T-helper 1 cell treated with Interleukin-12 subunit alpha and Interleukin-12 subunit beta and Interleukin-4 antibody, amounts not matched to agents 30 μg/mL and 1 μg/mL, for 36 hours (primary cell): Measurements from ENCODE around the gene SMC1B.

Experiments used
- H3K27ac Mint-ChIP-seq: one replicate; pipeline ENCODE4 v1.8.0; 2021; ENCODE audit warnings: mild to moderate bottlenecking, mixed read lengths
- H3K27me3 Mint-ChIP-seq: one replicate; pipeline ENCODE4 v1.8.0; 2021; ENCODE audit warnings: low read depth, mixed read lengths
- H3K36me3 Mint-ChIP-seq: one replicate; pipeline ENCODE4 v1.8.0; 2021; ENCODE audit warnings: low read depth, mixed read lengths
- H3K4me1 Mint-ChIP-seq: one replicate; pipeline ENCODE4 v1.8.0; 2021; ENCODE audit warnings: low read depth, mixed read lengths
- H3K4me3 Mint-ChIP-seq: one replicate; pipeline ENCODE4 v1.8.0; 2021; ENCODE audit warnings: mild to moderate bottlenecking, moderate library complexity, mixed read lengths
- H3K9me3 Mint-ChIP-seq: one replicate; pipeline ENCODE4 v1.8.0; 2021; ENCODE audit warnings: mixed read lengths

Gene SMC1B

DNA sequence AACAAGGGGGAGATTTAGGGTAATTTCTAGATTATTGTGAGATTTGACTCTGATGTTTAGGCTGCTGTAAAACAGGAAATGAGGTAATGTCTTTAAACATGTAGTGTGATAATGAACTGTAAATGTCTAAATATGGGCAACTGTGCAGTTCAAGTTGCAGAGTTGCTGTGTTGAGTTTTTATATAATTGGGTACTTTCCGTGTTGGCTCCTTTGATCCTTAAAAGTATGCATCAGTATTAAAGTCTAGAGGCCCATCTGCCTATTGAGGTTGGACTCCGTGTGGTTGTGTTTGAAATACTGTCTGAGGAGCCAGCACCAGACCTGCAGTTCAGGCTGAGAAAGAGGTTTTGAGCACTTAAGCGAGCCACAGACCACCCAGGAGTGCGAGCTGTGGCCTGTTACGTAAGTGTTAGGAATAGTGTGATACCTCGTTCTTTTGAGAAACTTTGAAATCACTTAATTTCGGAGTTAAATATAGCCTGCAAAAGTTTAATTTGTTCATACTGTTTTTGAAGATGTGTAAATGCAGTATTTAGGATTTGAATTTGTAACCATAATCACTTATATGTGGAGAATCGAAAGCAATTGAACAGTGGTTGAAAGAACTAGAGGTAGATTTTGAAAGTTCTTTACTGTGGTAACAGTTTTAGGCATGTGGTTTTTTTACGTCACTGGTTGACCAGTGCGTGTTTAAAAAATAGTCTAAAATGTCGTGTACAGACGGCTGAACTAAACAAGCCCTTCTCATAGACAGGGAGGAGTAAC, 94.7 kb downstream of the SMC1B start:
- Mint-ChIP-seq H3K4me1 (peaks cover 51% of the 10 kb centered on the region), H3K36me3 (peaks cover 26% of the 10 kb centered on the region), H3K4me3 (peak overlapping the region; percentile 75), H3K9me3 (no peaks in the 10 kb centered on the region), H3K27ac (peak overlapping the region; percentile 96), H3K27me3 (no peaks in the 10 kb centered on the region)

DNA sequence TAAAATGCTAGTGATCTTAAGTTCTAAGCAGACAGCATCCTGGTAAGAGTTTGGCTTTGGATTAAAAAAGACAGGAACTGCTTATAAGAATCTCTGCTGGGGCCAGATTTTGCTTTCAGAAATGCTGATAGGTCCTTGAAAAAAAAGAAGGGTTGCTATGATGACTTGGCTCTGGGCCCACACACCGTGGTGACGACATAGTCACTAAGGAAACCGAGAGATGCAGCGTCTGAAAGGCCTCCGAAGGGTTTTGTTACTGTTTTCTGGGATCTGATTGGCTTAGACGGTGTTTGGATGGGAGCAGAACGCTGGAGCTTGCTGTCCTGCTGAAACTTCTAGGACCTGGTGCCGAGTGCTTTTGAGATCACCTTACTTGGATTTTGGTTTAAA, 95.2 kb downstream of the SMC1B start:
- H3K9me3 Mint-ChIP-seq = no peaks in the 10 kb centered on the region

DNA sequence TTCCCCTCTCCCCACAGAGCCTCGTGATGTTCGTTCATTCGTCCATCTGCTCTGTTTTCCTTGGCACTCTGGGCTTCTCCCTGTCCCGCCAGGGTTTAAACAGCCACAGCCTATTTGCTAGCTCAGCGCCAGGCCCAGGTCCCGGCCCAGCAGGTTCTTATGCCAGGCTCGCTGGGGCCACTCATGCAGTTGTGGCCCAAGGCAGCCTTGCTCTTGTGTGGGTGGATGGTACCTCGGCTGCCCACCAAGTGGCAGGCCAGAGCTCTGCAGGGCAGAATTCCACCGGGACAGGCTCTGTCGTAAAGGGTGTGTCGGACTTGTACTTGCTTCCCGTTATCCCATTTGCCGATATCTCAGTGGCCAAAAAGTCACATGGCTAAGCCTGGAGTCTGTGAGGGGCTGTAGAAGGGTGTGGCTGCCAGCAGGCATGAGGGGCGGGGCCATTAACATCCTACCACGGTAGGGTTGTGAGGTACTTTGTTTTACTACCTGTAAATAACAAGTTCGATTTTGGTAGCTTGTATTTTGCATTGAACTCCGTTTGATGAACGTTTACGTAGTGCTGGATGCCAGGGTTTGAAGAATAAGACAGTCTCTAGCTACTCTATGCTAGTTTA, 95.7 kb downstream of the SMC1B start:
- H3K4me3 Mint-ChIP-seq = peak overlapping the region; percentile 75
- no peaks in the 10 kb centered on the region for H3K9me3 Mint-ChIP-seq
- peaks cover 51% of the 10 kb centered on the region for H3K4me1 Mint-ChIP-seq
- no peaks in the 10 kb centered on the region for H3K27me3 Mint-ChIP-seq
- H3K36me3 Mint-ChIP-seq = peaks cover 25% of the 10 kb centered on the region
- peak overlapping the region; percentile 96 for H3K27ac Mint-ChIP-seq

More for the DNA sequence above, 95.2 kb downstream of the SMC1B start:
- Mint-ChIP-seq H3K4me1 (peaks cover 49% of the 10 kb centered on the region), H3K27me3 (no peaks in the 10 kb centered on the region), H3K36me3 (peaks cover 22% of the 10 kb centered on the region), H3K27ac (peak overlapping the region; percentile 96), H3K4me3 (peak overlapping the region; percentile 75)

DNA sequence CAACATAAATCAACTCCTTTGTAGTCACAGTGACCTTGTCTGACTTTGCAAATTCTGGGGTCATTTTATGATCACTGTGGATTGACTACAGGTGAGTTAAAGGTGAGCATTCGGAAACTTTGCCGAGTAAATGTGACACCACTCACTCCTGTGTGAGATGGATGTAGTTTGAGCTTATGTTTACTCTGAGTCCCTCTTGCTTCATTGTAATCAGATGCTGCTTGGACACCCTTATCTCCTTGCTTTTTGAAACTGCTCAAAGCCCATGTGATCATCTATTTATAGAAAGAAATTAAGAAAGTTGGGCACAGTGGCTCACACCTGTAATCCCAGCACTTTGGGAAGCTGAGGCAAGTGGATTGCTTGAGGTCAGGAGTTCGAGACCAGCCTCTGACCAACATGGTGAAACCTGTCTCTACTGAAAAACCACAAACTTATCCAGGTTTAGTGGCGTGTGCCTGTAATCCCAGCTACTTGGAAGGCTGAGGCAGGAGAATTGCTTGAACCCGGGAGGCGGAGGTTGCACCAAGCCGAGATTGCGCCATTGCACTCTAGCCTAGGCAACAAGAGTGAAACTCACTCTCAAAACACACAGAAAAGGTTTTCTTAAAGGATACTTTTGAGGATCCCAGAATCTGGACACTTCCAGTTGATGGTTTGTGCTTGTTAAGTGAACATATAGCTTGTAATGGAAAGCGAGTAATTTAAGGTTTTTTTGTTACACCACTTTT, 96.4 kb downstream of the SMC1B start:
- Mint-ChIP-seq H3K36me3 (peaks cover 25% of the 10 kb centered on the region), H3K27ac (peak overlapping the region; percentile 96), H3K4me1 (peaks cover 56% of the 10 kb centered on the region), H3K4me3 (no peak overlapping the region), H3K9me3 (no peaks in the 10 kb centered on the region), H3K27me3 (no peaks in the 10 kb centered on the region)

DNA sequence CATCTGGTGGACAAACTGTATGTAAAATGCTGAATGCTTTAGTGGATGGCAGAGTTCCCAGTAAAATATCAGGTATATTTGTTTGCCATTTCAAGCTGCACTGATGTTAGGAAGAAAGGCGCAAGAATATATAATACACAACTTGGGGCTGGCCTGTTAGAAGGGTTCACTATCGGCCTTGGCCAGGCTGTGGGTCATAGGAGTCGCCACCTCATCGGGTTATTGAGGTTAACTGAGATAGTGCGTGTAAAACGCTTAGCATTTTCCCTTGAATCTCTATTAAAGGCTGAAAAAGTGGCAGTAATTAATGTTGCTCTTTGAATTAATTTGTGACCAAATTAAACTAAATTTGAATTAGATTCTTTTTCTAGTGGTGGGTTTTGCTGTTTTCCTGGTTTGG, 98.6 kb downstream of the SMC1B start:
- Mint-ChIP-seq H3K9me3 (no peaks in the 10 kb centered on the region), H3K27ac (no peak overlapping the region), H3K36me3 (peaks cover 23% of the 10 kb centered on the region), H3K27me3 (no peaks in the 10 kb centered on the region), H3K4me1 (peaks cover 59% of the 10 kb centered on the region), H3K4me3 (no peak overlapping the region)

DNA sequence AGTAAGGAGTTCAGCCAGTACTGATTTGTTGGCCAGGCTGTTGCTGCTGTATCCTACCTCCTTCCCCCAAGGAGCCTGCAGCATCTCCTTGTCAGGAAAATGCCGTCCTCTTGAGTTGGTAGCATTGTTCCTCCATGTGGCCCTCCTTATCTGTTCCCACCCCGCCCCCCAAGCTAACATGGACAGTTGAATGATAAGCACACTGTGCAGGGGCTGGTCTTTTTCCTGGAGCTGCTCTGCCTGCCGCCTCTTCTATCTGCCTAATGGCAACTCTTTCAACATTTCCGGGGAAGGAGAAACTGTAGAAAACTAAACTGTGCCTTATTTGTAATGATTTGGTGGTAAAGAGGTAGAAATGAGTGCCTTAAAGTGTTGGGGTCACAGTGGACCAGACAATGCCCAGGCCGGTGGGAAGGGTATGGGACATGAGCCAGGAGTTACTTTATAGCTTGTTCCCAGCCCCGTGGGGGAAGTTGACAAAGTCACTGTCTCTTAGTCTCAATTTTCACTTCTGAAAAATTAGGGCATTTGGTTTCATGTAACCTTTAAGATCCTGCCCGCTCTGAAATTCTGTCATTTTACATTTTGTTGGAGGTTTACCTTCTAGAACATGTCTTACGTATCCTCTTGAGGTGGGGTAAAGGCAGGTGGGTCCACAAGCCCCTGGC, 99.2 kb downstream of the SMC1B start:
- Mint-ChIP-seq H3K4me3 (no peak overlapping the region), H3K9me3 (no peaks in the 10 kb centered on the region), H3K4me1 (peaks cover 56% of the 10 kb centered on the region), H3K36me3 (peaks cover 22% of the 10 kb centered on the region), H3K27me3 (no peaks in the 10 kb centered on the region), H3K27ac (peak overlapping the region; percentile 1)

DNA sequence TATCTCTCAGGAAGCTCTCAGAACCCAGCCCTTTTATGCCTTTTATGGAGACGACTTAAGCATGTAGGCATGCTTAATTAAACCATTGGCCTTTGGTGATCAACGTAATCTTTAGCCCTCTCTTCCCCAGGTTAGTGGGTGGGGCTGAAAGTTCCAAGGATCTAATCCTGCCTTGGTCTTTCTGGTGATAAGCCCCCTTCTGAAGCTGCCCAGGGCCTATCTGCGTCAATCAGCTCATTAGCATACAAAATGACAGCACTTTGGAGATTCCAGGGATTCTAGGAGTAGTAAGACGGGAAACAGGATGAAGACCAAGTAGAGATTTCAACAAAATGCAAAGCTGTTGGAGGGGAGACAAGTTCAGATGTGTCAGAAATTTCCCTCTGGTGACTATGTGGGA, 100.5 kb downstream of the SMC1B start:
- no peak overlapping the region for H3K4me3 Mint-ChIP-seq
- no peaks in the 10 kb centered on the region for H3K9me3 Mint-ChIP-seq
- H3K36me3 Mint-ChIP-seq = peaks cover 23% of the 10 kb centered on the region
- H3K4me1 Mint-ChIP-seq = peaks cover 50% of the 10 kb centered on the region
- H3K27ac Mint-ChIP-seq = no peak overlapping the region
- H3K27me3 Mint-ChIP-seq = no peaks in the 10 kb centered on the region

DNA sequence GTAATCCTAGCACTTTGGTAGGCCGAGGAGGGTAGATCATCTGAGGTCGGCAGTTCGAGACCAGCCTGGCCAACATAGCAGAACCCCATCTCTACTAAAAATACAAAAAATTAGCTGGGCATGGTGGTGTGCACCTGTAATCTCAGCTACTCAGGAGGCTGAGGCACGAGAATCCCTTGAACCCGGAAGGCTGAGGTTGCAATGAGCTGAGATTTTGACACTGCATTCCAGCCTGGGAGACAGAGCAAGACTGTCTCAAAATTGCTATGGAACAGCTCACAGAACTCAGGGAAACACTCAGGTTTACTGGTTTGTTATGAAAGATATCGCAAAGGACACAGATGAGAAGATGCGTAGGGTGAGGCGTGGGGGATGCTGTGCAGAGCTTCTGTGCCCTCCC, 101.0 kb downstream of the SMC1B start:
- Mint-ChIP-seq H3K27me3 (no peaks in the 10 kb centered on the region), H3K36me3 (peaks cover 23% of the 10 kb centered on the region), H3K4me3 (no peak overlapping the region), H3K9me3 (no peaks in the 10 kb centered on the region), H3K4me1 (peaks cover 46% of the 10 kb centered on the region), H3K27ac (peak overlapping the region; percentile 13)

DNA sequence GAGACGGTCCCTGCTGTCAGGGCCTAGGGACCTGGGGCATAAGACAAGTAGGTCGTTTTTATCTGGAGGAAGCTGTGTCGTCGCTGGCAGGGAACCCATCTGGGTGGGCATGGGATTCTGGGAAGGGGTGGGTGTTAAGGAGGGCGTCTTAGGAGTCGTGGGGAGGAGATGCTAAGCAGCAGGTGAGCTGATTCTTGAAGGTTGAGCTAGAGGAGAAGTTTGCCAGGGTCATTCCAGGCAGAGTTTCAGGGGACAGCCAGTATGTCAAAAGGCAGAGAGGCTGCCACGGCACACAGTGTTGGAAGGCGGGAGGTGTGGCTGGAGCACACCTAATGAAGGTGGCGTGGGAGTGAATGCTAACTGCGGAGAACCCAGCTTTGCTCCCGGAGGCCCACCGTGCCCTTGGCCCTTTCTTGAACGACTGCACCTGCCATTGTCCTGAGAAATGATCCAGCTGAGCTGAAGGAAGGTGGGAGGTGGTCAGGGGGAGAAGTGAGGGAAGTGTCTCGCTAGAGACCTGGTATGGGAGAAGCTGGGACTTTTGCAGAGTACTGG, 102.3 kb downstream of the SMC1B start:
- Mint-ChIP-seq H3K4me3 (peak overlapping the region; percentile 81), H3K9me3 (no peaks in the 10 kb centered on the region), H3K4me1 (peaks cover 41% of the 10 kb centered on the region), H3K36me3 (peaks cover 23% of the 10 kb centered on the region), H3K27ac (peak overlapping the region; percentile 67), H3K27me3 (no peaks in the 10 kb centered on the region)

DNA sequence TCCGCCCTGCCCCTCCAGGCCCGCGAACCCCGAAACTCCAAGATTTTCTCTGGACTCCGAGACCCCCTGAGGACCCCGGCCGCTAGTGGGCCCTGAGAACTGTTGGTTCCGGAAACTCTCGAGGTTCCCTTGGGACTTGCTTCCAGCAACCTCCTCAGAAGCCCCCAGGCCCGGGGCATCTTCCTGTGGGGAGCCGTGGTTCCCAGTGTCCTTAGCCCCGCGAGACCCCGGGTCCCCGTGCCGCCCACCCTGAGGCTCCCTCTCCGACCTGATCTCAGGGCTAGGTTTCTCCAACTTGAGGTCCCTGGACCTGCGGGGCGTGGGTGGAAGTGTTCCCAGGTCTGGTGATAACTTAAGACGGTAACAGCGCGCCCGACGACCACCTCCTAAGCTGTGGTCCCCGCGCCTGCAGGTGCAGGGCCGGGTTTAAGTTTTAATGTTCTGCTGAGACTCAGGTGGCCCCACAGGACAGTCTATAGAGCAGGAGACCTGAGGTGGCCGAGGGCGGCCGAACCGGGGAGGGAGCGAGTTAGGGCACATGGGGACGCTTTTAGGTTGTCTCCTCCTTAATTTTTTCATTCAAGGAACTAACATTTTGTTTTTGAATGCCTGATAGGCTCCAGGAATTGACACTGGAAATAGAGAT, 102.9 kb downstream of the SMC1B start:
- H3K4me1 Mint-ChIP-seq = peaks cover 41% of the 10 kb centered on the region
- peaks cover 23% of the 10 kb centered on the region for H3K36me3 Mint-ChIP-seq

DNA sequence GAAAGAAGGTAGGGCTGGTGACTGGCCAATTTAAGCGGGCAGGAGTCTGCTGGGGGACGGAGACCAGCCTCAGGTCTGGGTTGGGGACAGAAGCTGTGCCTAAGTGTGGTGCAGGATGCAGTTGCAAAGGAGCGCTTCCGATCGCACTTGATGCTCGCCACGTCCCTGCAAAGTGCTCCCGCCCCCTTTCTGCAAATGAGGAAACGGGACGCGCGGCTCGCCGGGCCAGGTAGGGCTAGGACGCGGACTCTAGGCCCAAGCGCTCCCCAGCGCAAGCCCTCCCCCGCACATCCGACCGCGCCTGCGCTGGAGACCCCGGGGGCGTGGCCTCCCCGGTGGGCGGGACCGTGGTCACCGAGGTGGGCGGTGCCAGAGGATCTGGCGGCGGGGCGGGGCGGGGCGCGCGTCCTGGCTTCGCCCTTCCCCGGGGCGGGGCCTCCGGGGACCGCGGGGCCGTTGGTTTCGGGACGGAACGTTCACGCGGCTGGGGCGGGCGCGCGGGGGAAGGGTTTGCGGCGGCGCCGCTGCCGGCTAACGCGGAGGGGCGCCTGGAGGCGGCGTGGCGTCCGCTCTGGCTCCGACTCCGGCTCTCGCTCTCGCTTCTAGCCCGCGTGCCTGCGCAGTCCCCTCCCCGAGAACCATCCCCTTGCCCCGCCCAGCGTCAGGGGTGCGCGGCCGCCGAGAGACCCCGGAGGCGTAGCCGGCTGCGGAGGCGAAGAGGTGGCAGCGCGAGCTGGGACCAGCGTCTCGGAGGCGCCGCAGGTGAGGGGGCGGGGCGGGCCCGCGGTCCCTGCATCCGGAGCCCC, 103.8 kb downstream of the SMC1B start, which contains the start of gene FAM118A:
Gene FAM118A, plus strand, starts transcription at position 513 of the 806 bp plus-strand sequence. CDS start 12,446 bp downstream, outside the sequence.
- H3K36me3 Mint-ChIP-seq = peaks cover 20% of the 10 kb centered on the region
- H3K27me3 Mint-ChIP-seq = peaks cover 6% of the 10 kb centered on the region
- H3K27ac Mint-ChIP-seq = peak within 1 kb of the TSS; percentile 93
- peaks cover 38% of the 10 kb centered on the region for H3K4me1 Mint-ChIP-seq
- no peaks in the 10 kb centered on the region for H3K9me3 Mint-ChIP-seq
- peak within 1 kb of the TSS; percentile 81 for H3K4me3 Mint-ChIP-seq

More for the DNA sequence above, 102.9 kb downstream of the SMC1B start:
- no peaks in the 10 kb centered on the region for H3K9me3 Mint-ChIP-seq
- peak overlapping the region; percentile 67 for H3K27ac Mint-ChIP-seq
- H3K4me3 Mint-ChIP-seq = peak overlapping the region; percentile 81
- peaks cover 4% of the 10 kb centered on the region for H3K27me3 Mint-ChIP-seq

DNA sequence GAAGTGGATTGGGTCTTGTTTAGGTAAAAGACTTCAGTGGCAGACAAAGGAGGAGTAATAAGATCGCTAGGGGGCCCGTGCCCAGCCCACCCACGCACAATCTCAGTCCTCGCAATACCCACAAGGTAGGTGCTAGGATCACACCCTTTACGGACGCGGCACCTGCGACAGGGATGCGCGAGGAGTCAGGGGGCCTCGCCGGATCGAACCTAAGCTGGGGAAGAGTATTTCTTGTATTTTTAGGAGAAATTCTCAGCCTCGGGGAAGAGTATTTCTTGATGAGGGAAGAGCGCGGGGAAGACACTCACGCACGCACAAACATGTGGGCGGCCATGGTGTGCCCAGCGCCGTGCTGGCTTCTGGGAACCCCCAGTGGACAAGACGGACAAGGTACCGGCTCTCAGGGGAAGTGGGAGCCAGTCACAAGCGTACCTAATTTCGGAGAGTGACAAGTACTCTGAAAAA, 104.4 kb downstream of the SMC1B start:
- H3K4me3 Mint-ChIP-seq = peak overlapping the region; percentile 79

DNA sequence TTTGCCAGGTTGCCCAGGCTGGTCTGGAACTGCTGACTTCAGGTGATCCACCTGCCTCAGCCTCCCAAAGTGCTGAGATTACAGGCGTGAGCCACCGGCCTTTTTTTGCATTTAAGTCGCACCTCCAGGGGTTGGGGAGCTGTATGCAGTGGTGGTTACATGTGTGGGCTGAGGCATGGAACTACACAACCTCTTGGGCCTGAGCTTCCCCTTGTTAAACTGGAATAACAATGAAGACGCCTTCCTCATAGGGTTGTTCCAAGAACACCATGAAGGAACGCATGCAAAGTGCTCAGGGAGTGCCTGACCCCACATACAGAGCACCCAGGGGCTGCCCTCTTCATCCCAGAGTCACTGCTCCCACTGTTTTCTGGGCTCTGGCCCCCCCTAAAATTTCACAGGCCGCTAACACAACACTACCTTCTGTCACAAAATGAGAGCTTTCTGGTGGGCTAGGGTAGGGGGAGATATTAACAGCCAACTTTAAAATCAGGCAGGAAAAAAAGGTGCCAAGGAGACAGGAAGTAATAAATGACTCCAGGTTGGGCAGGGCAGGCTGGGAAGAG, 104.9 kb downstream of the SMC1B start:
- no peaks in the 10 kb centered on the region for H3K9me3 Mint-ChIP-seq
- peak overlapping the region; percentile 79 for H3K4me3 Mint-ChIP-seq
- peaks cover 6% of the 10 kb centered on the region for H3K27me3 Mint-ChIP-seq
- peaks cover 19% of the 10 kb centered on the region for H3K36me3 Mint-ChIP-seq
- peaks cover 32% of the 10 kb centered on the region for H3K4me1 Mint-ChIP-seq
- H3K27ac Mint-ChIP-seq = peak overlapping the region; percentile 93

More for the DNA sequence above, 104.4 kb downstream of the SMC1B start:
- H3K27ac Mint-ChIP-seq = peak overlapping the region; percentile 93
- no peaks in the 10 kb centered on the region for H3K9me3 Mint-ChIP-seq
- H3K27me3 Mint-ChIP-seq = peaks cover 6% of the 10 kb centered on the region
- peaks cover 32% of the 10 kb centered on the region for H3K4me1 Mint-ChIP-seq
- H3K36me3 Mint-ChIP-seq = peaks cover 20% of the 10 kb centered on the region
